HG02571 (cell line): Measurements from ENCODE around the gene TSLP.

Experiments used
- ATAC-seq: cut with Tn5 transposase; IDR thresholded peaks from one replicate; pipeline ENCODE4 v1.9.1; 2021; ENCODE audit warnings: mild to moderate bottlenecking, moderate library complexity; ENCODE audit not compliant: unreplicated experiment

Gene TSLP

DNA sequence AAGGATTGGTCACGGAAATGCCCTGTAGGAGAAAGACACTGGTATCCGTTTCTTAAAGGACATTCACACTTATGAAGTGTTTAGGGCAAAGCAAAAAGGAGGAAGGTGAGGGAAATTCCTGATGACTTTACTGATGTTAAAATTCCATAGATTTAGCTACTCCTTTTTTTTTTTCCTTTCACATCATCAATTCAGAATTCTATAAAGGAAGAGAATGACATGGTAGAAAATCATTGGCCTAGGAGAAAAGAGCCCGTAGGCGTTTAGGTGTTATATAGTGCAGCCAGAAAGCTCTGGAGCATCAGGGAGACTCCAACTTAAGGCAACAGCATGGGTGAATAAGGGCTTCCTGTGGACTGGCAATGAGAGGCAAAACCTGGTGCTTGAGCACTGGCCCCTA lies at the start of gene TSLP:
TSS of gene TSLP (plus strand) at position 301 of the 400 bp plus-strand sequence. CDS start 178 bp downstream, outside the sequence.
- no peak for ATAC-seq

DNA sequence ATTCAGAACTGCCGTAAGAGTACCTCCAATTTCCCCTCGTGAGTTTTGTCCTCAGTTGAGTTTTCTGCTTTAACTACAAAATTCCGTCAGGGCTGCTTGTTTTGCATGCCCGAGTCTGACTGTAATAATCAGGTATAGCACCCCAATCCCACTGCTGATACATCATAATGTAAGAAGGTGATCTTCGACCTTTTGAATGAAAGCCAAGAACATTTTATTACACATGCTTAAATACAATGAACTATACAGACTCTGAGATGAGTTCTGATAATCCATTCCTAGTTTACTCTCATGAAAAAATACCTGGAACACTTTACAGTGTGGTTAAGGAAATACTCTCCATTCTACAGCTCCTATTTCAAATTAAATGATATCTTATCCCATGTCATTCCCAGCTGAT lies 49.2 kb upstream of the TSLP start:
- no peak for ATAC-seq

DNA sequence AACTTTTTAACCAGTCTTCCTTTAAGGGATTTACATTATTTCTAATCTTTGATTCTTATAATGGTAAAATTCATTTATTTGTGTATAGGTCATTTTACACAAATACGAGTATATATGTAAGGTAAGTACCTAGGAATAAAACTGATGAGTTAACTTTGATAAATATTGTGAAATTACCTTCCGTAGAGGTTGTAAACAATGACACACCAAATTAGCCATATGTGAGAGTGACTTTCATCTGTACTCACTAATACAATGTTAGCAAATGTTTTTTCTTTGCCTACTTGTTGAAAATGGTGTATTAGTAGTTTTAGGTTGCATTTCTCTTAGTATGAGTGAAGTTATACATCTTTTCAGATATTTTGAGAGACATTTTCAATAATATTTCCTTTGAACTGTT lies 42.6 kb upstream of the TSLP start:
- ATAC-seq, result no peak

DNA sequence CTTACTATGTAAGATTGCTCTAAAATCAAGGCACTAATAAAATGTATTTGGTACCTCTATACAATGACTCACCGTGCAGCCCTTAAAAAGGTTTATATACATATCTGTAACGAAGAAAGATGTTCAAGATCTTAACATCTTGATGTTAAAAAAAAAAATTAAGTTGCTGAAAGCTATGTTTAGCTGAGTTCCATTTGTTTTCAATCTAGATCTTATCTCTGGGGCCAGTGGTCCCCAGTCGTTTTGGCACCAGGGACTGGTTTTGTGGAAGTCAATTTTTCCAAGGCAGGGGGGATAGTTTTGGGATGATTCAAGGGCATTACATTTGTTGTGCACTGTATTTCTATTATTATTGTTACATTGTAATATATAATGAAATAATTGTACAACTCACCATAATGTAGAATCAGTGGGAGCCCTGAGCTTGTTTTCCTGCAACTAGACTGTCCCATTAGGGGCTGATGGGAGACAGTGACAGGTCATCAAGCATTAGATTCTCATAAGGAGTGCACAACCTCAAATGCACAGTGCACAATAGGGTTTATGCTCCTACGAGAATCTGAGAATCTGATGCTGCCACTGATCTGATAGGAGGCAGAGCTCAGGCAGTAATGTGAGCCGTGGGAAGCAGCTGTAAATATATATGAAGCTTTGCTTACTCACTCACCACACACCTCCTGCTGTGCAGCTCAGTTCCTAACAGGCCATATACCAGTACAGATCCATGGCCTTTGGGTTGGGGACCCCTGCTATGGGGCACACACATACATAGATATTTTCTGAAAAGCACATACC lies 27.6 kb upstream of the TSLP start:
- ATAC-seq, result no peak

DNA sequence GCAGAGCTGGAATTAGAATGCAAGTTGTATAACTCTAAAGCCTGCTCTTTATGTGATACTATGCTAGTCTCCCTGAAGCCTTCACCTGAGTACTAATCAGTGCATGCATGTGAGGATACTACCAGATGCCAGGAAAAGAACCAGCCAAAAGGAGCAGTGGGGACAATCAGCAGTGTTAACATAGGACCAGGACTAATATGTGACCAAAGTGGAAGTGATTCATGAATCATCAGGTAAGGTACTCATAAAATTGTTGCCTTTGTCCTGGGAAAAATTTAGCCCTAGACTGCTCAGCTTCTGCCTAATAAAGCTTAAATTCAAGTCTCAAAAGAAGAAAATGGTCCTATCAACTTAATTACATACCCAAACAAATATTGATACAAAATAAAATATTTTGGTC lies 13.4 kb upstream of the TSLP start:
- ATAC-seq, result no peak

DNA sequence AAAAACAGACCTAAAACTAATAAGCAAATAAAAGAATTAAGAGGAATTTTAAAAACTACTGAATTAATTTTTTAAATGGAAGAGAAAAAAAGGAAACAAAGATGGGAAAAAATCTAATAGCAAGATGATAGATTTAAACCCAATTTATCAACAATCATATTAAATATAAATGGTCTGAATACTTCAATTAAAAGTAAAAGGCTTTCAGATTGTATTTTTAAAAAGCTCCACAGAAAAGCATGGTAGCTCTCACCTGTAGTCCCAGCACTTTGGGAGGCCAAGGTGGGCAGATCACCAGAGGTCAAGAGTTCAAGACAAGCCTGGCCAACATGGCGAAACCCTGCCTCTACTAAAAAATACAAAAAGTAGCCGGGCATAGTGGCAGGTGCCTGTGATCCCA lies 11.3 kb upstream of the TSLP start:
- no peak for ATAC-seq

DNA sequence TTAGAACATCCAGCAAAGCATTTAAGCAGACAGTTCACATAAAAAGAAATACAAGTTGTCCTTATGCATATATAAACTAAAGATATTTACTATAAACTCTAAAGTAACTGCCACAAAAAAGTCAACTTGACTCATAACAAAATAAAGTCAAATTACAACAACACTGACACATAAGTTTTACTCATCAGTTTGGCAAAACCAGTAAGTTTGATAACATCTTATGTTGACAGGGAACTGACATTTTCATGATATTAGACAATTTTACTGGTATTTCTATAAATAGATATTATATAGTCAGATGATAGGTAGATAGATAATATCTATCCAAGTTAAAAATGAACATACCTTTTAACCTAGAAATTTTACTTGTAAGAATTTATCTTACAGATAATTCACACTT lies 9.9 kb upstream of the TSLP start:
- no peak for ATAC-seq

DNA sequence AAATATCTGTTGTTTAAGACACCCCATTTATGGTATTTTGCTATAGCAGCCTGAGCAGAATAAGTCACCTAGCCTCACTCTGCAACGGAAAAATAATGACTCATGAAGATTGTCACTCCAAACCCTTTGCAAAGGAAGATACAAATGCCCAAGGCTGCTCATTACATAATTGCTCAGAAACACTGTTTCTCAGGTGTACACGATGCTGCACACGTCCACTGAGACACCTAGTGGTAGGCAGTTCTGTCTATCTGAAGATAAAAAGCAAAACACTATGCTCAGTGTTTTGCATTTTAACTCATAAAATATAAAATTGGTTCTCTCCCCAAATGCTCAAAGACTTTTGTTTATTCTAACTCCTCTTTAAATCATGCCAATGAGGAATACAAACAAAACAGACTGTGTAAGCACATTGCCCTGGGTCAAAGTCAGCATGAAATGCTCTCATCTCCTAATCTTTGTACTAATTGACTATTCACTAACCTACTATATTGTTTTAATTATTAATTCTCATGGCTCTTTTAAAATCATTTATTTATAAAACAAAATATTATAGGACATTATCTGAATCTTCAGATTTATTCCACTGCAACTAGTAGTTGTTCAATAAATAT lies 7.7 kb upstream of the TSLP start:
- ATAC-seq, result no peak

DNA sequence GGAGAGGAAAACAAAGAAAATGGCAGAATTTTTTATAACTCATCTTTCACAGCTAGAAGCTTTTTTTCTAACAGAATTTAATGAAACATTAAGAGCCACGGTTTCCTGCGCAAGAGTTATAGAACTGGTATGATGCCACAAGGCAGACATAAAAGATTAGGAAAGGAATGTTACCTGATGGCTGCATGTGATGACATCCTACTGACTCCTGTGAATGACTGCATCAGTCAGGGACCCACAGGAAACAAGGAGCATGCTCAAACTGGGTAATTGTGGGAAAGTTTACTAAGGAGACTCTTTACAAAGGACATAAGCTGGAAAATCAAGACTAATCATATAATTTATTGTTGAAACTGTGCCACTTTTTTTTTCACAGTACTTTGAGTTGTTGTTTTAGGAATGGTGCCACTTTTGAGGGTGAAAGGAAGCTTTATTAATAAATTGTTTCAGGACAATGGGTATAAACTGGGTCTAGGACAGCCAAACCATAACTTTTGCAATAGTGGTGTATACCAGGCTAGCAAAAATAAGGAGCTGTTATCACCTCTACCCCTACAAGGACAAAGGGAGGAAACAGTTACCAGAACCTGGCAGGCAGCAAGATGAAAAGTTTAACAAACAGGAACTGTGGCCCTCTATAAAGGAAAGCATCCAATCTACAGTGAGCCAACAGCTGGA lies 5.1 kb upstream of the TSLP start:
- no peak for ATAC-seq

DNA sequence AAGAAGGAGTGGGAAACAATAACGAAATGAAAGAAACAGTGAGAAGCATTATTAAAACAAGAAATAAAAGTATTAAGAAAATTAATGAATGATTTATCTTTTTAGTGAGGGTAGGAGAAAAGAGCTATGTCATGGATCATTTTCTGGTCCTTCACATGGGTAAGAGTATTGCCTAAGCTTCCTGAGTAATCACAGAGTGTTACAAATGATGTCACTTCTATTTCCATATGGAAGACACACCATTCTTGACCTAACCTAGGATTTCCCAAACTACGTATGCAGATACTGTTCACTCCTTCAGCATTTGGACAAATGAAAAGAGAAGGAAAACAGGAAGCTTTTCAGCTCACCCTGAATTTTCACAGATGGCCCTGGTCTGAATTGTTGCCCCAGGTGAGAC lies 3.3 kb upstream of the TSLP start:
- no peak for ATAC-seq

DNA sequence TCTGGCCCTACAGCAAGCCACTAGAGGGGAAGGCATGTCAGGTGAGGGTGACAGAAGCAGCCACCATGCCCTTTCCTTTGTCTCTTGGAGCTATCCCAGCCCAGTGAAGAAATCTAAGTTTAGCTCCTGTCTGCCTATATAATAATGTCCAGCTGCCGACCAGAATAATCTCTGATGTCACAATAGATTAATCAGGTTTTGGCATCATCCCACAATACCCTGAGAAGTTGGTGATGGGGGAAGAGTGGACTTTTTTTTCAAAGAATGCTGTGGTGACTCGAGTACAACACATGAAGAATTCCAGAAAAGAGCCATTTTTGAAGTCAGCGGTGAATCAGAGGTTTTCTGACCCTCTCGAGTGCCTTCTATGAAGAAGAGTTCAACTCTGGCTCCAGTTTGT lies 1.7 kb upstream of the TSLP start:
- ATAC-seq, result no peak

DNA sequence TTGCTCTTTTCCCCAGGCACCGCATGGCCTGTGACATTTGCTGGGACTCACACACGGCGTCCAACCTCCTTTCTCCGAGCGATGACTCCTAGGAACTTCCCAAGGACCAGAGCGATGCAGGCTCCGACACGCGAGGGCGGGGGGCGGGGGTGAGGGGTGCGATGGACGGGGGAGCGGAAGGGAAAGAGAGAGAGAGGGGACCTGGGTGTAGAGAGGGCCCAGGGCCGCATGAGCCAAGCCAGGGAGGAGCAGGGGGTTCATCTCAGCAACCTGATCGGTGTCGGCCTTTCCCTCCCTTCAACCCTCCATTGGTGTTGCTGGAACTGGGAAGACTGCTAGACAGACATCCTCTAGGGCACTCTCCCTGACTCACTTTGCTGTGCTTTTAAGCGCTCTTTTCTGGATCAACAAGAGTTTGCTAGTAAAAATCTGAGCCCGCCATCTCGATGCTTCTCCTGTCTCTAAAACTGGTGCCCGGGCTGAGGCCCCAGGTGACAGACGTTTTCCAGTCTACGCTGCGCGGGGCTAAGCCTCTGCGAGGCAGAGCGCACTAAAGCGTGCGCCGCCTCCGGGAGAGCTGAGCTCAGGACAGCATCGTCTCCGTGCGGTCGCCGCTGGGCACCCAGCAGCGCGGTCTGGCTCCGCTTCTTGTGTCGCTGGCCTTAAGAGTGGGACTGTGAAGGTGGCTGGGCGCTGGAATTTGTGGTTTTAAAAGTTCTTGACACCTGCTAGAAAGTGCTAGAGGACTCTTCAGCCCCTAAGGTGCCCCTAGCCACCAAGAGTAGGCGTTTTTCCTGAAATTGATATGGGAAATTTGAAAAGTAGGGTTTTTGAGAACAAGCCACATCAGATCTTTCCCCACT lies 1.0 kb upstream of the TSLP start:
- no peak for ATAC-seq

DNA sequence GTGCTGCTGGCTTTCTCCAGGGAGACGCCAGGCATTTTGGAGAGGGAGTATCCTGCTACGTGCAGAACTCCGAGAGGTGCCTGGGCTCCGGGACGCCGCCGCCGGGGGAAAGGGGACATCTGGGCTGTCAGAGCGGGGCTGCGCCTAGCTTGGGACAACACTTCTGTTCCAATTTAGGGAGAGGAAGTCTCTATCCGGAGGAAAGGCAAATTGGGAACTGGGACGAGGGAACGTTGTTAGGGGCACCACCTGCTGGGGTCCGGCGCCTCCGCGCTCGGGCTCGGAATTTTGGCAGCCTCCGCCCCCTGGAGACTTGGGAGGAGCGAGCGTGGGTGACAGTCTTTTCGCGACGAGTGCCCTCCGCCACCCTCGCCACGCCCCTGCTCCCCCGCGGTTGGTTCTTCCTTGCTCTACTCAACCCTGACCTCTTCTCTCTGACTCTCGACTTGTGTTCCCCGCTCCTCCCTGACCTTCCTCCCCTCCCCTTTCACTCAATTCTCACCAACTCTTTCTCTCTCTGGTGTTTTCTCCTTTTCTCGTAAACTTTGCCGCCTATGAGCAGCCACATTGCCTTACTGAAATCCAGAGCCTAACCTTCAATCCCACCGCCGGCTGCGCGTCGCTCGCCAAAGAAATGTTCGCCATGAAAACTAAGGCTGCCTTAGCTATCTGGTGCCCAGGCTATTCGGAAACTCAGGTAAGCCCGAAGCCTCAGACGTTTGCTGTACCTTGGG lies 1.6 kb downstream of the TSLP start:
- ATAC-seq, result peak; percentile 76

DNA sequence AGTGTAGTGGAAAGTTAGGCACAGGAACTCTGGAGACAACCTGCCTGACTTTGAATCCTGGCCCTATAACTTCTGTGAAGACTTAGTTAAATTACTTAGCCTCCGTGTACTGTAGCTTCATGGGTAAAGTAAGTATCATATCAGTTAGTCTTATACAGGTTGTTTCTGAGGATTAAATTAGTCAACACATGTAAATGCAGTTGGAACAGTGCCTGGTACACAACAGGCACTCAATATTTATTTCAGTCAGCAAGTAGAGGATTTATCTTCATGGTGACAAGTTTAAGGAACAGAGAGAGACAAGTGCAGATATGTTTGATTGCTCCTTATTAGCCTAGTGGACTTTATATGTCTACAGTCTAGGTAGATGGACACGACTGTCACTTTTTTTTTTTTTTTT lies 2.7 kb downstream of the TSLP start:
- ATAC-seq, result no peak

DNA sequence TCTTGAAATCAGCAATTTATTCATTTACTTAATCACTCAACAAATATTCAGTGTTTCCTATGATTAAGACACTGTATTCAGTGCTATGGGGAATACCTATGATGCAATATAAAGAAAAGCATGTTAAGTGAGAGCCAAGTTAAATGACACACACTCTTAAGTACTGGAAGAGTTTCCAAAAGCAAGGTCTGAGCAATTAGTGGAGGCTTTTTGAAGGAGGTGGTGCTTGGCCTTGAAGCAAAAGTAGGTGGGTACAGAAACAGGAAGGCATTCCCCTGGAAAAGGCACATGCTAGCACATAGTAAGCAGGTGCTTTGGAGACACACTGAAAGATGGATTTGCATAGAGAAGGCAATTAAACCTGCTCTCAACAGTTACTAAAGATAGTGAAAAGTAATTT lies 4.0 kb downstream of the TSLP start:
- no peak for ATAC-seq

DNA sequence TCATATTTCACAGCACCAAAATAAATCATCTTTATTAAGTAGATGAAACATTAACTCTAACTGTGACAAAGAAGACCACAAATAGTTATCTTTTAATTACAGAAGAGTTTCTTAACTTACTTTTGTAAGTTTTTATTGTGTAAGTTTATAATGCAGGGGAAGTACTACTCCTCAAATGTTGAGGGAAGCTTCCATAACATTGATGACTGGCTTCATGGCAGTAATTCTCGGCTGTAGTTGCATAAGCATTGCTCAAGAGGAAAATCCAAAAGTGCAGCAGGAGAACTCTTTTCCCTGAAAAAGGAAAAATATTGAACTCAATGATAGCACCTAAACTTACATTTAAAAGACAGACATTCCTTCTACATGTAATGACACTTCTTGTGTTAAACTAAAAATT lies 4.6 kb downstream of the TSLP start:
- no peak for ATAC-seq

DNA sequence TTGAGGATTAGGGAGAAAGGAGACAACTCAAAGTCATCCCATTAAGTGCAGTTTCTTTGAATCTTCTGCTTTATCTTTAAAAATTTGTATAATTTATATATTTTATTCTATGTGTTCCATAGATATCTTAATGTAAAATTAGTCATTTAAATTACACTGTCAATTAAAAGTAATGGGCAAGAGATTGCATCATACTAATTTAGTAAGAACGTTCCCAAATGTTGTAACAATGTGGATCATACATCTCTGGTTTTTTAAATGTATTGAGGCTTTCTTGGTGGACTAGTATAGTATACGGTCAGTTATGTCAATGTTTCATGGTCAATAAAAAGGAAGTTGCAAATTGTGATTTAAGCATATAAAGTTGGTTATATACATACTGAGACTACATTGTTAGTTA lies 6.2 kb downstream of the TSLP start:
- ATAC-seq, result no peak

DNA sequence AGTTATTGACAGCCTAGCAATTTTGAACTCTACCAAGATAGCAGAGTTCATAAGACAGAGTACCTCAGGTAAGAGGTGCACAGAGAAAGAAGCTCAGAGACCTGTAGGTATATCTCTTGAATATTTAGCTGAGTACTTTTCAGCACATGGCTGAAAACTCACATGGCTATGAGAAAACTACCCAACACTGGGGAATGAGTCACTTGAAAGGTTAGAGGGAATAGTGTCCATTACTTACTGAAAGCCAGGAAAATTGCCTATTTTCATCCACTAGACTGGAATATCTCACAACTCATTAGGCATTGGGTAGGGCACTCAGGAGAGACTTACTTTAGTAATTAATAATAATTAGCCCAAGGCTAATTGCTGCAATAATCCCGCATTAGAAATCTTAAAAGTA lies 8.3 kb downstream of the TSLP start:
- no peak for ATAC-seq

DNA sequence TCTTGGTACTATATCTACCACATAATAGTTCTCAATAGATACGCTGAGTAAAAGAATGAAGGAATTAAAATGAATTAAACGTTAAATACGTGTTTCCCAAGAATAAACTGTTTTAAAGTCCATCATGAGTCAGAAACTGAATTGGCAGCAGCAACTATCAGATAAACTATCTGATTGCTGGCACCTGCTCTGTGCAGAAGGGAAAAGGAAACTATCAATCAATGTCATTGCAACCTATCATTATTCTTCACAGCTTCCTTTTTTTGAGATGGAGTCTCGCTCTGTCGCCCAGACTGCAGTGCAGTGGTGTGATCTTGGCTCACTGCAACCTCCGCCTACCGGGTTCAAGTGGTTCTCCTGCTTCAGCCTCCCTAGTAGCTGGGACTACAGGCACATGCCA lies 11.8 kb downstream of the TSLP start:
- ATAC-seq, result no peak

DNA sequence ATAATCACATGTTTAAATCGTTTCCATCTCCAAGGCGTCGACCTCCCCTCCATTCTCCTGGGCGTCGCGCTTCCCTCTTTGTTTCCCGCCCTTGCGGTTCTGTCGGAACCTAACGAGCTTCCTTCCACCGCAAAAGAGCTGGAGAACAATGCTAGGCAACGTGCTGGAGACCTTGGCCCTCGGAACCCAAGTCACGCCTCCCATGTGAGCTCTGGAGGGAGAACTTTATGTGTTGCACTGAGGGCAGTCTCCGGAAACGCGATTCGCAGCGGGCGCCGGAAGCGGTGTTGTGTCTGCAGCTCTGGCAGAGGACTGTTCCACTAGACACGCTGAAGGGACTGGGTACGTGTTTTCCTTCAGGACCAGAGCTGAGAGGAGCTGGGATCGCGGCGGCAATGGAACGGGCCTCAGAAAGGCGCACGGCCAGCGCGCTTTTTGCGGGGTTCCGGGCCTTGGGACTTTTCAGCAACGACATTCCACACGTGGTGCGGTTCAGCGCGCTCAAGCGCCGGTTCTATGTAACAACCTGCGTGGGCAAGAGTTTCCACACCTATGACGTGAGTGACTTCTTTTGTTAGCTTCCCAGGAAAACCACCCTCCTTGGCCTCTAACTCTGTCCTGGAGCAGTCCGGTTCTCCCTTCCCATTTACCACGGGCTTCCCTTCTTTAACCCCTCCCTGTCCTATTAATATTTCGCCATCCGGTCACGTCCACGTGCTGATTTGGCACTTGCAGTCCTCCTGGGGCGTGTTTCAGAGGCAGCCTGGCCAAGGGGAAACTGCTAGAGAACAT lies 20.7 kb downstream of the TSLP start, which contains the start of gene WDR36:
TSS of gene WDR36 (plus strand) at position 287 of the 792 bp plus-strand sequence. CDS start at position 396, 109 bp downstream.
- peak; percentile 94 for ATAC-seq
